HepG2 (cell line): ENCODE data around the gene TMEM204. TPM values are rescaled to one million over a fixed set of nuclear protein-coding genes. Genes with fewer than 3 reads are reported as not detected.

ENCODE experiments used
- ATAC-seq: fragments of 200-7000 bp; cut with Tn5 transposase; 3 replicates; pipeline ENCODE4 v1.9.1; 2020; ENCODE audit warnings: mild to moderate bottlenecking, moderate library complexity
- BruUV-seq: library from RNA; stranded (reverse); fragments of 400-500 nt; replicated peaks from 2 replicates; lab custom pipeline; 2021; lab: Mats Ljungman, UMichigan
- CTCF ChIA-PET: fragments of 300-600 bp; formaldehyde crosslinking; extraction: SDS; loops from one replicate; lab custom pipeline; 2021; ENCODE audit warnings: low total read pairs, inconsistent platforms, low intra/inter-chr PET ratio; lab: Yijun Ruan, JAX
- POLR2A ChIA-PET: fragments of 350-600 bp; sonication (Branson Sonifier 250); formaldehyde crosslinking; loops from one replicate; lab custom pipeline; 2020; ENCODE audit warnings: antibody characterized with exemption, inconsistent platforms; lab: Yijun Ruan, JAX
- DNase-seq: peaks from one replicate; pipeline ENCODE4 v3.0.0-alpha.2; 2015; ENCODE audit warnings: low spot score
- FAIRE-seq: peaks from 3 replicates; lab custom pipeline; 2011; peaks lifted over from hg19 to GRCh38; lab: Jason Lieb, UNC
- H2AFZ ChIP-seq: one replicate; pipeline ENCODE4 v1.6.1; 2011; ENCODE audit warnings: low read length, inconsistent platforms
- H3K27ac ChIP-seq: fragments of 300-600 bp; 3 replicates; pipeline ENCODE4 v1.8.0; 2011; ENCODE audit warnings: mixed run types, mild to moderate bottlenecking, mixed read lengths, low read length, inconsistent platforms; ENCODE audit not compliant: insufficient read depth; ENCODE audit errors: extremely low read length
- H3K27me3 ChIP-seq, 2 experiments: fragments of 200-600 bp in 1 of 2; 2 replicates in 1 of 2; 3 replicates in 1 of 2; pipeline versions ENCODE4 v1.6.0 to v1.8.0; 2011; ENCODE audit warnings: low read length in 2 of 2, mild to moderate bottlenecking in 2 of 2, moderate library complexity in 2 of 2, inconsistent platforms in 1 of 2; ENCODE audit not compliant: insufficient read depth in 2 of 2, control insufficient read depth in 1 of 2
- H3K36me3 ChIP-seq, 2 experiments: fragments of 200-600 bp in 1 of 2; replicated peaks in 1 of 2; 2 replicates in 1 of 2; 3 replicates in 1 of 2; pipeline versions ENCODE4 v1.5.1 to v1.8.0; 2011; ENCODE audit warnings: low read length in 2 of 2, inconsistent platforms in 1 of 2; ENCODE audit not compliant: insufficient read depth in 2 of 2, control insufficient read depth in 1 of 2
- H3K4me1 ChIP-seq: 2 replicates; pipeline ENCODE4 v1.5.1; 2012; ENCODE audit warnings: low read length, inconsistent platforms; ENCODE audit not compliant: insufficient read depth
- H3K4me2 ChIP-seq: 2 replicates; pipeline ENCODE4 v1.6.0; 2011; ENCODE audit warnings: low read depth, low read length, inconsistent platforms
- H3K4me3 ChIP-seq, 3 experiments: fragments of 200-600 bp in 1 of 3; sonication (generic), shearing (Covaris generic) in 1 of 3; replicated peaks in 1 of 3; 2 replicates each; pipeline ENCODE4 v1.5.1; 2011 to 2016; ENCODE audit warnings: low read length in 3 of 3, inconsistent platforms in 2 of 3, low read depth in 2 of 3, mild to moderate bottlenecking in 2 of 3, control low read depth in 1 of 3, mixed read lengths in 1 of 3; ENCODE audit not compliant: insufficient read depth in 1 of 3
- H3K79me2 ChIP-seq: one replicate; pipeline ENCODE4 v1.6.1; 2011; ENCODE audit warnings: low read length, inconsistent platforms; ENCODE audit not compliant: insufficient read depth
- H3K9ac ChIP-seq: 2 replicates; pipeline ENCODE4 v1.6.0; 2011; ENCODE audit warnings: mild to moderate bottlenecking, low read depth, low read length, inconsistent platforms; ENCODE audit not compliant: insufficient read depth
- H3K9me3 ChIP-seq: 2 replicates; pipeline ENCODE4 v1.5.1; 2012; ENCODE audit warnings: mild to moderate bottlenecking, low read length
- H4K20me1 ChIP-seq: 2 replicates; pipeline ENCODE4 v1.6.0; 2011; ENCODE audit warnings: inconsistent platforms, mild to moderate bottlenecking, low read length, moderate library complexity; ENCODE audit not compliant: insufficient read depth
- AGO2 ChIP-seq: fragments of 200-400 bp; formaldehyde crosslinking; optimal IDR thresholded peaks from 2 replicates; pipeline ENCODE3; 2017; ENCODE audit warnings: mild to moderate bottlenecking, low read depth, low read length, moderate library complexity
- E2F2 ChIP-seq: sonication (generic); formaldehyde crosslinking; IDR thresholded peaks from 2 replicates; pipeline ENCODE4 v1.4.0; 2020; ENCODE audit warnings: missing genetic modification reagents, borderline replicate concordance
- HNF1B ChIP-seq: sonication (generic); formaldehyde crosslinking; IDR thresholded peaks from 2 replicates; pipeline ENCODE4 v1.5.1; 2020; ENCODE audit warnings: mild to moderate bottlenecking, moderate library complexity, missing genetic modification reagents
- PRDM15 ChIP-seq: sonication (generic); formaldehyde crosslinking; IDR thresholded peaks from 2 replicates; pipeline ENCODE4 v1.4.0; 2020; ENCODE audit warnings: missing genetic modification reagents
- RARA ChIP-seq: IDR thresholded peaks from 2 replicates; pipeline ENCODE4 v1.6.1; 2016; ENCODE audit warnings: missing genetic modification reagents, missing compliant biosample characterization
- ZNF781 ChIP-seq: sonication (generic); formaldehyde crosslinking; IDR thresholded peaks from 2 replicates; pipeline ENCODE4 v1.5.1; 2020; ENCODE audit warnings: borderline replicate concordance, mild to moderate bottlenecking, missing genetic modification reagents; ENCODE audit errors: not compliant biosample characterization
- WGBS: methylation state at CpG from one replicate; pipeline ENCODE4 v1.1.6; 2017; ENCODE audit warnings: low lambda C conversion rate; 5-methylcytosine and 5-hydroxymethylcytosine counted together
- in situ Hi-C: cut with HindIII; loops from 2 replicates; pipeline ENCODE4 v1.10.0; 2017; ENCODE audit warnings: low pct_unique_long_range_greater_than_20kb; ENCODE audit not compliant: extremely low pct_ligation_motif_present
- intact Hi-C: fragments of 100-400 bp; cut with micrococcal nuclease; formaldehyde crosslinking; loops from one replicate; pipeline ENCODE4 v1.10.0; 2022; ENCODE audit not compliant: unreplicated experiment
- polyA plus RNA-seq, 8 experiments: library from polyadenylated mRNA; depleted of rRNA in 3 of 8; stranded (reverse) in 7 of 8; unstranded in 1 of 8; fragments of >200 nt; fragmentation: Illumina TruSeq in 4 of 8; extraction: Trizol in 4 of 8; gene quantifications; 2 replicates each; pipeline versions ENCODE4 v1.2.1 to v1.2.3, GENCODE V29; 2011 to 2016; ENCODE audit warnings: low read depth in 4 of 8, missing spikeins in 1 of 8, mixed read lengths in 1 of 8; ENCODE audit not compliant: insufficient read depth in 1 of 8
- total RNA-seq, 5 experiments: library from RNA; depleted of rRNA; stranded (reverse); fragments of >200 nt; fragmentation: Illumina TruSeq; extraction: Trizol; gene quantifications; 2 replicates each; pipeline ENCODE4 v1.2.3, GENCODE V29; 2016; ENCODE audit warnings: low read depth in 1 of 5

TMEM204 gene
- total and polyA plus RNA-seq, 2 of the 13 experiments (the other 11 are each of a cell fraction or from before 2014, with no cell fraction given): not detected

DNA sequence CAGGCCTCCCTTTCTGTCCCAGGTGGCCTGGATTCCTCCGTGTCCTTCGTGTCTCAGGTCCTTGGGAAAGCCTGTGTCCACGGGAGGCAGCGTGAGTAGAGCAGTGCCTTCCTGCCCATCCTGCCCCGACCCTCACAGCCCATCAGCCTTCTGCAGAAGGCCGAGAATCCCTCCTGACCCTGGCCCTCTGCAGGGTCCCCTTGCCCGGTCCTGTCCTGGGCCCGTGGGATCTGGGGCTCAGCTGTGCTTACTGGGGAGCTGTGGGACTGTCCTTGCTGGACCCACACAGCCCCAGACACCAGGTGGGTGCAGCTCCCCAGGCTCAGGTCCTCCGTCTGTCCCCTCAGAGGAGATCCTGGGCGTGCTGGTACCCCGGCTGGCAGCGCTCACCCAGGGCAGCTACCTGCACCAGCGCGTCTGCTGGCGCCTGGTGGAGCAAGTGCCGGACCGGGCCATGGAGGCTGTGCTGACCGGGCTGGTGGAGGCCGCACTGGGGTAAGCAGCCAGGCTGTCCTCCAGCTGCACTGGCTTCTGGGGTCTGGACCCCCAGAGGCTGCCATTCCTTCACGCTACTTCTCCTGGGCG, 36.4 kb upstream of the TMEM204 start:
- H3K79me2 ChIP-seq: peaks cover 3% of the 10 kb centered on the region
- no peak overlapping the region for H3K9ac ChIP-seq
- H3K27ac ChIP-seq: no peak overlapping the region
- DNase-seq (no peak), FAIRE-seq (no peak), ATAC-seq (no peak)
- H4K20me1 ChIP-seq: no peaks in the 10 kb centered on the region
- H3K4me1 ChIP-seq: peaks cover 18% of the 10 kb centered on the region
- CTCF ChIA-PET: no interaction called here
- H3K36me3 ChIP-seq: peaks cover 6 to 28% of the 10 kb centered on the region in 2 experiments; a peak in 2 of 5 replicates
- in situ Hi-C loops (no loop called here), intact Hi-C loops (no loop called here)
- TF ChIP-seq PRDM15 (CRISPR knock-in tag) (no peak), RARA (CRISPR knock-in tag) (no peak), E2F2 (no peak), ZNF781 (CRISPR knock-in tag) (no peak), AGO2 (peak; percentile 54), HNF1B (CRISPR knock-in tag) (no peak)
- H3K27me3 ChIP-seq: no peaks in the 10 kb centered on the region; a peak in 1 of 5 replicates
- BruUV-seq: no TSS peak
- no peak overlapping the region for H3K4me3 ChIP-seq
- H3K9me3 ChIP-seq: no peaks in the 10 kb centered on the region
- no peak overlapping the region for H3K4me2 ChIP-seq
- POLR2A ChIA-PET: no interaction called here
- WGBS: 93% methylated on average over 13 of the region's 21 CpGs
- H2AFZ ChIP-seq: no peak overlapping the region
